Colonic mucosa (tissue), 4 donors: Measurements from ENCODE around the gene HLA-A. TPM values are rescaled to one million over a fixed set of nuclear protein-coding genes. Genes with fewer than 3 reads are reported as not detected.

ENCODE experiments used
- DNase-seq: peaks from one replicate; pipeline ENCODE4 v3.0.0-alpha.2; 2020
- H3K27ac ChIP-seq: fragments of 200-600 bp; one replicate; pipeline ENCODE4 v1.8.0; 2021
- H3K27me3 ChIP-seq: fragments of 200-600 bp; one replicate; pipeline ENCODE4 v1.8.0; 2021
- H3K36me3 ChIP-seq: fragments of 200-600 bp; one replicate; pipeline ENCODE4 v1.8.0; 2021
- H3K4me1 ChIP-seq: fragments of 200-600 bp; one replicate; pipeline ENCODE4 v1.8.0; 2021; ENCODE audit warnings: mild to moderate bottlenecking
- H3K4me3 ChIP-seq: fragments of 200-600 bp; one replicate; pipeline ENCODE4 v1.8.0; 2021
- H3K9ac ChIP-seq, 2 donors: one replicate each; pipeline ENCODE4 v1.7.0; 2013; ENCODE audit warnings: control low read depth in 2 of 2, low read depth in 2 of 2, low read length in 2 of 2
- H3K9me3 ChIP-seq: fragments of 200-600 bp; one replicate; pipeline ENCODE4 v1.8.0; 2021
- CTCF ChIP-seq: fragments of 200-600 bp; IDR thresholded peaks from one replicate; pipeline ENCODE4 v1.8.0; 2022; ENCODE audit warnings: antibody characterized with exemption, mild to moderate bottlenecking
- intact Hi-C: fragments of 100-400 bp; cut with DNase I; formaldehyde crosslinking; loops from one replicate; pipeline ENCODE4 v1.14.1; 2022
- total RNA-seq, 2 donors: library from RNA; stranded (reverse); fragmentation: NEBNext Ultra II Directional in 1 of 2; extraction: Animal tissue kit (Norgen Biotek cat#: 25700) in 1 of 2; gene quantifications; one replicate each; pipeline ENCODE4 v1.2.1, GENCODE V29; 2021
- donor health status: healthy.
- donor health status: DM: no; HTN: no; CAD: no.
- donor health status: DM: no; HTN: no; CAD: no.

Gene HLA-A
- 1,000 to 10,000 TPM; 1,045 to 1,898 TPM for total RNA-seq

GRCh38 chr6:29942275-29943052 is at the start of gene HLA-A:
Gene HLA-A, plus strand, starts transcription at chr6:29942532. Its CDS starts 22 bp downstream, at chr6:29942554.
- peak within 1 kb of the TSS; percentile 61 for H3K27ac ChIP-seq
- intact Hi-C loops = no loop called here

GRCh38 chr6:29892696-29893095 is 49.6 kb upstream of the HLA-A start:
- H3K4me3 ChIP-seq = no peak overlapping the region
- no peaks in the 10 kb centered on the region for H3K9me3 ChIP-seq
- no peaks in the 10 kb centered on the region for H3K4me1 ChIP-seq
- H3K9ac ChIP-seq = no peak overlapping the region
- intact Hi-C loops = no loop called here
- no peaks in the 10 kb centered on the region for H3K27me3 ChIP-seq
- no peaks in the 10 kb centered on the region for H3K36me3 ChIP-seq
- no peak overlapping the region for H3K27ac ChIP-seq
- TF ChIP-seq CTCF = no peak
- DNase-seq = no peak

More at GRCh38 chr6:29942275-29943052, at the start of gene HLA-A:
- Histone ChIP-seq H3K4me1 (no peaks in the 10 kb centered on the region), H3K36me3 (no peaks in the 10 kb centered on the region), H3K9ac (peak within 1 kb of the TSS; percentile 88 to 91), H3K27me3 (no peaks in the 10 kb centered on the region), H3K4me3 (peak within 1 kb of the TSS; percentile 46), H3K9me3 (no peaks in the 10 kb centered on the region)
- peak; percentile 94 for DNase-seq
- TF ChIP-seq CTCF = no peak

- Histone ChIP-seq H3K4me1 (no peaks in the 10 kb centered on the region), H3K27ac (no peak overlapping the region), H3K36me3 (no peaks in the 10 kb centered on the region), H3K9me3 (no peaks in the 10 kb centered on the region), H3K27me3 (no peaks in the 10 kb centered on the region), H3K9ac (no peak overlapping the region), H3K4me3 (no peak overlapping the region)
- no peak for TF ChIP-seq CTCF
- intact Hi-C loops = no loop called here
- no peak for DNase-seq
These were observed 43.1 kb upstream of the HLA-A start for GRCh38 chr6:29899281-29899680.

GRCh38 chr6:29905286-29905685 is 37.0 kb upstream of the HLA-A start:
- Histone ChIP-seq H3K9me3 (no peaks in the 10 kb centered on the region), H3K36me3 (no peaks in the 10 kb centered on the region), H3K27me3 (no peaks in the 10 kb centered on the region), H3K4me1 (no peaks in the 10 kb centered on the region), H3K4me3 (no peak overlapping the region), H3K9ac (no peak overlapping the region), H3K27ac (no peak overlapping the region)
- no peak for DNase-seq
- intact Hi-C loops = no loop called here
- TF ChIP-seq CTCF = no peak

GRCh38 chr6:29907637-29908340 is 34.5 kb upstream of the HLA-A start:
- H3K27me3 ChIP-seq = no peaks in the 10 kb centered on the region
- no peaks in the 10 kb centered on the region for H3K36me3 ChIP-seq
- no peaks in the 10 kb centered on the region for H3K9me3 ChIP-seq
- no peak for DNase-seq
- no peak overlapping the region for H3K9ac ChIP-seq
- no peak for TF ChIP-seq CTCF
- H3K4me3 ChIP-seq = no peak overlapping the region
- no peaks in the 10 kb centered on the region for H3K4me1 ChIP-seq
- intact Hi-C loops = no loop called here
- no peak overlapping the region for H3K27ac ChIP-seq
